ENCODE results near the gene NOB1. TPM values are rescaled to one million over a fixed set of nuclear protein-coding genes. Genes with fewer than 3 reads are reported as not detected.

The NOB1 gene
- polyA plus RNA-seq, 2 of the 4 experiments (the other 2 are of a cell fraction), result 123 to 134 TPM

- Histone ChIP-seq H3K27ac (no peak overlapping the region), H3K9me3 (peaks cover 7% of the 10 kb centered on the region; the same call in 1 of the 3 replicates), H3K4me1 (0 out of 3 replicates have a peak, but pooled peaks cover 3% of the 10 kb centered on the region), H3K4me3 (no peak overlapping the region), H3K4me2 (no peak overlapping the region)
- ATAC-seq, result no peak
- CTCF ChIA-PET, result interaction anchor here (0.9 to 2.3 kb wide), 5 partner anchors 11 to 51 kb away, joined by 3 to 11 read pairs (median 4); partner anchors contain the start of gene NOB1
- FAIRE-seq, result no peak
- POLR2A ChIA-PET, result interaction anchor here (0.7 kb wide), 1 partner anchor 294 kb away, joined by 7 read pairs; no protein-coding TSS in a partner anchor
- 90% methylated on average over 2 of the region's 2 CpGs for WGBS (ENCODE audit: missing lambda C conversion rate)
- DNase-seq (ENCODE audit: low read depth in 1 of 2, low spot score in 1 of 2), result no peak
- no peak for TF ChIP-seq POLR2AphosphoS2 (conservative IDR thresholded peaks at IDR 0.05; ENCODE audit: low read length)
- TF ChIP-seq CBX8 (IDR thresholded peaks at IDR 0.05), result no peak
- TF ChIP-seq MAX (IDR thresholded peaks at IDR 0.05), result no peak
- TF ChIP-seq CHD4 (IDR thresholded peaks at IDR 0.05; ENCODE audit: borderline replicate concordance), result no peak
- TF ChIP-seq CTCF (IDR thresholded peaks at IDR 0.05), result no peak
- TF ChIP-seq SREBF2 (IDR thresholded peaks at IDR 0.05), result no peak
- TF ChIP-seq USF2 (IDR thresholded peaks at IDR 0.05), result no peak
- no peak for TF ChIP-seq MAFK (IDR thresholded peaks at IDR 0.05; ENCODE audit: partially characterized antibody)
- no peak for TF ChIP-seq BCL3 (IDR thresholded peaks at IDR 0.05)
- no peak for TF ChIP-seq FOSL2 (IDR thresholded peaks at IDR 0.05)
- TF ChIP-seq FOSL2 (CRISPR knock-in tag; IDR thresholded peaks at IDR 0.05), result no peak
- no peak for TF ChIP-seq ZNF302 (CRISPR knock-in tag; IDR thresholded peaks at IDR 0.05)
- TF ChIP-seq HES2 (IDR thresholded peaks at IDR 0.05), result no peak
- no peak for TF ChIP-seq MAZ (IDR thresholded peaks at IDR 0.05; ENCODE audit: borderline replicate concordance, low read depth, low read length)
Measured at GRCh38 chr16:69771651-69771967, 16.9 kb upstream of the NOB1 start.

GRCh38 chr16:69769404-69769803 is 14.7 kb upstream of the NOB1 start:
- FAIRE-seq (no peak), DNase-seq (ENCODE audit: low read depth in 1 of 2, low spot score in 1 of 2) (no peak), ATAC-seq (no peak)
- no peak overlapping the region for H3K4me3 ChIP-seq
- H3K4me1 ChIP-seq, result 0 out of 3 replicates have a peak, but pooled peaks cover 3% of the 10 kb centered on the region
- POLR2A ChIA-PET, result no interaction called here
- CTCF ChIA-PET, result interaction anchor here (0.7 to 1.3 kb wide), 3 partner anchors 45 to 322 kb away, joined by 3 read pairs; no protein-coding TSS in a partner anchor
- H3K27ac ChIP-seq, result no peak overlapping the region
- WGBS (ENCODE audit: missing lambda C conversion rate), result 72% methylated on average over 2 of the region's 2 CpGs
- H3K4me2 ChIP-seq, result no peak overlapping the region
- TF ChIP-seq MYC (IDR thresholded peaks at IDR 0.05; ENCODE audit: borderline replicate concordance, low read length) (no peak), CHD4 (IDR thresholded peaks at IDR 0.05; ENCODE audit: borderline replicate concordance) (no peak), RCOR1 (IDR thresholded peaks at IDR 0.05; ENCODE audit: low read depth, low read length) (no peak), BCL3 (IDR thresholded peaks at IDR 0.05) (no peak), NPAS2 (CRISPR knock-in tag; IDR thresholded peaks at IDR 0.05; ENCODE audit: borderline replicate concordance) (no peak), HOXA7 (CRISPR knock-in tag; IDR thresholded peaks at IDR 0.05) (no peak), KDM5A (IDR thresholded peaks at IDR 0.05) (no peak), MAX (IDR thresholded peaks at IDR 0.05) (no peak), FOSL2 (IDR thresholded peaks at IDR 0.05) (no peak), FOSL2 (CRISPR knock-in tag; IDR thresholded peaks at IDR 0.05) (no peak)
- no peaks in the 10 kb centered on the region for H3K9me3 ChIP-seq
